H9 (cell line): ENCODE data around the gene PLGRKT. TPM values are rescaled to one million over a fixed set of nuclear protein-coding genes. Genes with fewer than 3 reads are reported as not detected.

Source experiments
- DNase-seq: peaks from one replicate; pipeline ENCODE4 v3.0.0-alpha.2; 2017
- H2AFZ ChIP-seq: one replicate; pipeline ENCODE4 v1.6.1; 2013; ENCODE audit warnings: mild to moderate bottlenecking, low read length, control low read depth, moderate library complexity
- H2AK5ac ChIP-seq: 2 replicates; pipeline ENCODE4 v1.6.1; 2013; ENCODE audit warnings: low read length, control low read depth, mixed read lengths; ENCODE audit not compliant: insufficient read length
- H2BK120ac ChIP-seq: one replicate; pipeline ENCODE4 v1.6.1; 2013; ENCODE audit warnings: low read depth, mild to moderate bottlenecking, low read length, control low read depth, inconsistent platforms; ENCODE audit not compliant: poor library complexity, severe bottlenecking
- H2BK12ac ChIP-seq: 2 replicates; pipeline ENCODE4 v1.6.1; 2013; ENCODE audit warnings: low read length, control low read depth, mixed read lengths, low read depth; ENCODE audit not compliant: insufficient read length
- H2BK15ac ChIP-seq: 2 replicates; pipeline ENCODE4 v1.6.1; 2013; ENCODE audit warnings: low read depth, low read length, control low read depth
- H2BK20ac ChIP-seq: one replicate; pipeline ENCODE4 v1.6.1; 2013; ENCODE audit warnings: low read depth, mild to moderate bottlenecking, low read length, control low read depth, inconsistent platforms; ENCODE audit not compliant: poor library complexity, severe bottlenecking
- H2BK5ac ChIP-seq: 2 replicates; pipeline ENCODE4 v1.6.1; 2013; ENCODE audit warnings: low read length, control low read depth, mixed read lengths; ENCODE audit not compliant: insufficient read length
- H3K14ac ChIP-seq: 2 replicates; pipeline ENCODE4 v1.6.1; 2013; ENCODE audit warnings: low read length, control low read depth; ENCODE audit not compliant: insufficient read depth
- H3K18ac ChIP-seq: 2 replicates; pipeline ENCODE4 v1.6.1; 2013; ENCODE audit warnings: low read depth, mild to moderate bottlenecking, mixed read lengths, low read length, control low read depth; ENCODE audit not compliant: insufficient read length
- H3K23ac ChIP-seq: 2 replicates; pipeline ENCODE4 v1.6.1; 2013; ENCODE audit warnings: low read length, control low read depth, mixed read lengths, low read depth; ENCODE audit not compliant: insufficient read length
- H3K23me2 ChIP-seq: 2 replicates; pipeline ENCODE4 v1.6.1; 2013; ENCODE audit warnings: low read depth, mild to moderate bottlenecking, mixed read lengths, low read length, control low read depth; ENCODE audit not compliant: insufficient read length, poor library complexity, severe bottlenecking
- H3K27ac ChIP-seq: 2 replicates; pipeline ENCODE4 v1.5.1; 2013; ENCODE audit warnings: low read length, control low read depth, mixed read lengths, low read depth; ENCODE audit not compliant: insufficient read length
- H3K27me3 ChIP-seq: 2 replicates; pipeline ENCODE4 v1.6.1; 2013; ENCODE audit warnings: low read length, control low read depth, inconsistent platforms; ENCODE audit not compliant: insufficient read depth
- H3K4ac ChIP-seq: 2 replicates; pipeline ENCODE4 v1.6.1; 2013; ENCODE audit warnings: low read depth, mild to moderate bottlenecking, control low read depth, inconsistent platforms, low read length, moderate library complexity
- H3K4me1 ChIP-seq: 2 replicates; pipeline ENCODE4 v1.6.1; 2013; ENCODE audit warnings: low read length, control low read depth, inconsistent platforms; ENCODE audit not compliant: insufficient read depth
- H3K4me2 ChIP-seq: 2 replicates; pipeline ENCODE4 v1.6.1; 2013; ENCODE audit warnings: low read length, control low read depth, mixed read lengths; ENCODE audit not compliant: insufficient read length, insufficient read depth
- H3K56ac ChIP-seq: 2 replicates; pipeline ENCODE4 v1.6.1; 2013; ENCODE audit warnings: low read depth, mild to moderate bottlenecking, mixed read lengths, low read length, control low read depth; ENCODE audit not compliant: insufficient read length
- H3K79me1 ChIP-seq: 2 replicates; pipeline ENCODE4 v1.6.1; 2013; ENCODE audit warnings: low read depth, mild to moderate bottlenecking, moderate library complexity, low read length, control low read depth, inconsistent platforms; ENCODE audit not compliant: insufficient read depth, poor library complexity, severe bottlenecking
- H3K79me2 ChIP-seq: 2 replicates; pipeline ENCODE4 v1.6.1; 2013; ENCODE audit warnings: low read length, control low read depth, inconsistent platforms; ENCODE audit not compliant: insufficient read depth
- H3K9ac ChIP-seq: 2 replicates; pipeline ENCODE4 v1.6.1; 2013; ENCODE audit warnings: low read length, control low read depth, mixed read lengths; ENCODE audit not compliant: insufficient read length; ENCODE audit errors: extremely low read depth
- H3K9me3 ChIP-seq: one replicate; pipeline ENCODE4 v1.6.1; 2013; ENCODE audit warnings: low read depth, low read length, inconsistent platforms; ENCODE audit not compliant: control insufficient read depth
- H3T11ph ChIP-seq: one replicate; pipeline ENCODE4 v1.6.1; 2013; ENCODE audit warnings: mild to moderate bottlenecking, low read length, control low read depth, inconsistent platforms
- H4K20me1 ChIP-seq: one replicate; pipeline ENCODE4 v1.6.1; 2013; ENCODE audit not compliant: control insufficient read depth, insufficient read length, insufficient read depth
- H4K5ac ChIP-seq: 2 replicates; pipeline ENCODE4 v1.6.1; 2013; ENCODE audit warnings: low read depth, mild to moderate bottlenecking, mixed read lengths, low read length, control low read depth; ENCODE audit not compliant: insufficient read length
- H4K8ac ChIP-seq: replicated peaks from 2 replicates; pipeline ENCODE4 v1.6.1; 2013; ENCODE audit warnings: low read length, control low read depth, mixed read lengths, low read depth; ENCODE audit not compliant: insufficient read length
- H4K91ac ChIP-seq: 2 replicates; pipeline ENCODE4 v1.6.1; 2013; ENCODE audit warnings: low read depth, mild to moderate bottlenecking, moderate library complexity, mixed read lengths, low read length, control low read depth; ENCODE audit not compliant: insufficient read length
- H3K27ac Mint-ChIP-seq, 3 experiments: 2 replicates in 2 of 3; 3 replicates in 1 of 3; pipeline ENCODE4 v1.8.0; 2020 to 2021; ENCODE audit warnings: mixed read lengths in 3 of 3, mild to moderate bottlenecking in 1 of 3, moderate library complexity in 1 of 3
- H3K27me3 Mint-ChIP-seq: 2 replicates; pipeline ENCODE4 v1.8.0; 2021; ENCODE audit warnings: low read depth, mild to moderate bottlenecking, moderate library complexity, mixed read lengths
- H3K36me3 Mint-ChIP-seq, 3 experiments: 2 replicates in 2 of 3; 3 replicates in 1 of 3; pipeline ENCODE4 v1.8.0; 2020 to 2021; ENCODE audit warnings: low read depth in 3 of 3, mixed read lengths in 3 of 3; ENCODE audit not compliant: insufficient read depth in 1 of 3
- H3K4me1 Mint-ChIP-seq, 2 experiments: 2 replicates each; pipeline ENCODE4 v1.8.0; 2020; ENCODE audit warnings: mixed read lengths in 2 of 2
- H3K4me3 Mint-ChIP-seq, 2 experiments: 2 replicates in 1 of 2; 3 replicates in 1 of 2; pipeline ENCODE4 v1.8.0; 2020 to 2021; ENCODE audit warnings: mild to moderate bottlenecking in 2 of 2, mixed read lengths in 2 of 2, moderate library complexity in 1 of 2
- H3K9me3 Mint-ChIP-seq, 2 experiments: 2 replicates in 1 of 2; 3 replicates in 1 of 2; pipeline ENCODE4 v1.8.0; 2020; ENCODE audit warnings: mild to moderate bottlenecking in 2 of 2, mixed read lengths in 2 of 2, moderate library complexity in 1 of 2
- WGBS: extraction: QIAGEN DNeasy Blood & Tissue Kit; methylation state at CpG from one replicate; pipeline ENCODE4 v1.1.7; 2013; ENCODE audit warnings: missing lambda C conversion rate, low lambda C conversion rate, mixed read lengths; ENCODE audit not compliant: insufficient read length; ENCODE audit errors: extremely low coverage; 5-methylcytosine and 5-hydroxymethylcytosine counted together
- total RNA-seq: library from RNA; stranded (reverse); gene quantifications from 2 replicates; pipeline ENCODE4 v1.2.1, GENCODE V29; 2021
- TF ChIP-seq, protein P1 (sequence below): fragments of 200-600 bp; sonication (generic); conservative IDR thresholded peaks from 3 replicates; pipeline ENCODE4 v1.8.0; 2021; ENCODE audit warnings: antibody characterized with exemption, mild to moderate bottlenecking

PLGRKT gene
- total RNA-seq, 1 experiment from 2014 or later, result 19.6 TPM

DNA sequence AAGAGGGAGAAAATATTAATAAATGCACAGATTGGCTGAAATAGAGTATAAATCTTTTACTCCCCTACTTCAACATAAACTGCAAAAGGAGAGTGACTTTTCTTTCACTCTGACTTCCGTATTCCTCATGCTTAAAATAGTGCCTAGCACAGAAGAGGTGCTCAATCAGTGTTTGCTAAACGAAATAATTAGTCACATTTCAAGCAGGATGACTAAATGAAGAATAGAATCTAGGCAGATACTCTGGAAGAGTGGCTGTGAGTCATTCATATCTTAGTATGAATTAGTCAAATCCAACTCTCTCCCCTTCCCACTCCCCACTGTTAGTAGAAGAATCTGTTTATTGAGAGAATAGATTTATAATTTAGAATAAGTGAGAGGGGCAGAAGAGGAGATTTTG, 17.5 kb upstream of the PLGRKT start:
- Histone ChIP-seq H4K5ac (no peak overlapping the region), H3K9ac (no peak overlapping the region), H3K27me3 (no peaks in the 10 kb centered on the region), H3K56ac (no peak overlapping the region), H3K23ac (no peak overlapping the region), H4K20me1 (no peaks in the 10 kb centered on the region), H3K4me2 (no peak overlapping the region), H3K23me2 (peaks cover 5% of the 10 kb centered on the region), H2BK120ac (no peak overlapping the region), H2BK15ac (no peak overlapping the region), H3K14ac (no peak overlapping the region), H3K4ac (no peak overlapping the region), H2BK12ac (no peak overlapping the region), H3K4me1 (peaks cover 8% of the 10 kb centered on the region; the same call in 1 of the 2 replicates), H3K9me3 (no peaks in the 10 kb centered on the region), H2BK20ac (no peak overlapping the region), H3K79me2 (no peaks in the 10 kb centered on the region), H4K8ac (no peak overlapping the region), H3K27ac (no peak overlapping the region), H2AFZ (no peak overlapping the region), H3T11ph (no peak overlapping the region), H2BK5ac (no peak overlapping the region), H3K18ac (no peak overlapping the region), H4K91ac (no peak overlapping the region), H3K79me1 (no peaks in the 10 kb centered on the region), H2AK5ac (no peak overlapping the region)
- WGBS, result no CpG with 5 or more reads among the region's 2 CpGs
- peaks cover 7% of the 10 kb centered on the region in 2 experiments for H3K4me1 Mint-ChIP-seq
- H3K27ac Mint-ChIP-seq, result no peak overlapping the region
- no peak for DNase-seq
- H3K9me3 Mint-ChIP-seq, result no peaks in the 10 kb centered on the region
- H3K4me3 Mint-ChIP-seq, result no peak overlapping the region
- no peaks in the 10 kb centered on the region for H3K36me3 Mint-ChIP-seq
- peaks cover 2% of the 10 kb centered on the region; the same call in 1 of the 2 replicates for H3K27me3 Mint-ChIP-seq
- TF ChIP-seq, protein P1, sequence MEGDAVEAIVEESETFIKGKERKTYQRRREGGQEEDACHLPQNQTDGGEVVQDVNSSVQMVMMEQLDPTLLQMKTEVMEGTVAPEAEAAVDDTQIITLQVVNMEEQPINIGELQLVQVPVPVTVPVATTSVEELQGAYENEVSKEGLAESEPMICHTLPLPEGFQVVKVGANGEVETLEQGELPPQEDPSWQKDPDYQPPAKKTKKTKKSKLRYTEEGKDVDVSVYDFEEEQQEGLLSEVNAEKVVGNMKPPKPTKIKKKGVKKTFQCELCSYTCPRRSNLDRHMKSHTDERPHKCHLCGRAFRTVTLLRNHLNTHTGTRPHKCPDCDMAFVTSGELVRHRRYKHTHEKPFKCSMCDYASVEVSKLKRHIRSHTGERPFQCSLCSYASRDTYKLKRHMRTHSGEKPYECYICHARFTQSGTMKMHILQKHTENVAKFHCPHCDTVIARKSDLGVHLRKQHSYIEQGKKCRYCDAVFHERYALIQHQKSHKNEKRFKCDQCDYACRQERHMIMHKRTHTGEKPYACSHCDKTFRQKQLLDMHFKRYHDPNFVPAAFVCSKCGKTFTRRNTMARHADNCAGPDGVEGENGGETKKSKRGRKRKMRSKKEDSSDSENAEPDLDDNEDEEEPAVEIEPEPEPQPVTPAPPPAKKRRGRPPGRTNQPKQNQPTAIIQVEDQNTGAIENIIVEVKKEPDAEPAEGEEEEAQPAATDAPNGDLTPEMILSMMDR, result no peak
